Prostate gland (tissue), 2 donors: Measurements from ENCODE around the gene BCL11A. TPM values are rescaled to one million over a fixed set of nuclear protein-coding genes. Genes with fewer than 3 reads are reported as not detected.
A peak's percentile ranks its signal among the peaks of the same experiment; 100 is the strongest.

Source experiments
- DNase-seq: peaks from one replicate; pipeline ENCODE4 v3.0.0-alpha.2; 2019; ENCODE audit warnings: low spot score
- H3K27ac ChIP-seq, 2 donors: fragments of 200-600 bp; sonication (generic); 2 replicates each; pipeline ENCODE4 v1.5.1; 2017 to 2019
- H3K27me3 ChIP-seq: fragments of 200-600 bp; sonication (generic); replicated peaks from 2 replicates; pipeline ENCODE4 v1.5.1; 2019; ENCODE audit not compliant: insufficient read depth
- H3K36me3 ChIP-seq, 2 donors: fragments of 200-600 bp; sonication (generic); 1 replicate in 1 of 2; 2 replicates in 1 of 2; pipeline versions ENCODE4 v1.5.1 to v1.8.1; 2017 to 2019
- H3K4me1 ChIP-seq: fragments of 200-600 bp; sonication (generic); replicated peaks from 2 replicates; pipeline ENCODE4 v1.5.1; 2019
- H3K4me3 ChIP-seq, 2 donors: fragments of 200-600 bp; sonication (generic); 2 replicates each; pipeline ENCODE4 v1.5.1; 2017 to 2019
- H3K9me3 ChIP-seq: fragments of 200-600 bp; sonication (generic); 2 replicates; pipeline ENCODE4 v1.5.1; 2017
- POLR2A ChIP-seq: fragments of 450-650 bp; IDR thresholded peaks from one replicate; pipeline ENCODE4 v1.6.1; 2016; ENCODE audit warnings: antibody characterized with exemption, mild to moderate bottlenecking
- POLR2AphosphoS5 ChIP-seq: sonication (generic); formaldehyde crosslinking; IDR thresholded peaks from one replicate; pipeline ENCODE4 v1.6.1; 2017; ENCODE audit warnings: antibody characterized with exemption
- WGBS: methylation state at CpG from one replicate; pipeline ENCODE4 v1.1.5; 2018; 5-methylcytosine and 5-hydroxymethylcytosine counted together
- intact Hi-C: fragments of 100-400 bp; cut with DNase I; formaldehyde crosslinking; loops from one replicate; pipeline ENCODE4 v1.14.2; 2022
- total RNA-seq, 2 donors: library from RNA; depleted of rRNA; stranded (reverse); fragments of >200 nt; gene quantifications; one replicate each; pipeline ENCODE4 v1.1.0, GENCODE V29; 2016
- TF ChIP-seq, protein P1 (sequence below), 4 experiments: fragments of 200-600 bp in 2 of 4; fragments of 450-650 bp in 2 of 4; sonication (generic) in 2 of 4; IDR thresholded peaks; 1 replicate in 3 of 4; 2 replicates in 1 of 4; pipeline ENCODE4 v1.5.1; 2016 to 2019; ENCODE audit warnings: antibody characterized with exemption in 4 of 4, mild to moderate bottlenecking in 2 of 4, moderate library complexity in 2 of 4

BCL11A gene
- total RNA-seq, 2 donors from 2014 or later = 14.6 to 22.2 TPM

DNA sequence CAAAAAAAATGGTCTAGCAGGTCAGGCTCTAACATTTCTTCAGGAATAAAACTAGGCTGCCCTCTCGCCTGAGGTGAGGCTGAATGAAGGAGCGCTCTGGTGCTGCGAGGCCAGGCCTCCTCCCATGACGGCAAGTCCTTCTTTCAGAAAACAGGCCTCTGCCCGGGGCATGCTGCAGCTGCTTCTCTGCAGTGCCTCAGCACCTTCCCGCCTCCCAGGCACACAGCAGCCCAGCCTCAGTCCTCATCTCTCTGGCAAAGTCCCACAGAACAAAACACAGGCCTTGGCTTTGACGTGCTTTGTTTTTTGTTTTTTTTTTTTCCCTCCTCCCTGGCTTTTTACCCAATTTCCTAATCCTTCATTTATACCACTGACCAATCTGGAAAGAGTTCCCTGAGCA lies 74.8 kb downstream of the BCL11A start:
- no peaks in the 10 kb centered on the region for H3K9me3 ChIP-seq
- TF ChIP-seq POLR2AphosphoS5 (peak; percentile 23), POLR2A (no peak)
- TF ChIP-seq, protein P1, sequence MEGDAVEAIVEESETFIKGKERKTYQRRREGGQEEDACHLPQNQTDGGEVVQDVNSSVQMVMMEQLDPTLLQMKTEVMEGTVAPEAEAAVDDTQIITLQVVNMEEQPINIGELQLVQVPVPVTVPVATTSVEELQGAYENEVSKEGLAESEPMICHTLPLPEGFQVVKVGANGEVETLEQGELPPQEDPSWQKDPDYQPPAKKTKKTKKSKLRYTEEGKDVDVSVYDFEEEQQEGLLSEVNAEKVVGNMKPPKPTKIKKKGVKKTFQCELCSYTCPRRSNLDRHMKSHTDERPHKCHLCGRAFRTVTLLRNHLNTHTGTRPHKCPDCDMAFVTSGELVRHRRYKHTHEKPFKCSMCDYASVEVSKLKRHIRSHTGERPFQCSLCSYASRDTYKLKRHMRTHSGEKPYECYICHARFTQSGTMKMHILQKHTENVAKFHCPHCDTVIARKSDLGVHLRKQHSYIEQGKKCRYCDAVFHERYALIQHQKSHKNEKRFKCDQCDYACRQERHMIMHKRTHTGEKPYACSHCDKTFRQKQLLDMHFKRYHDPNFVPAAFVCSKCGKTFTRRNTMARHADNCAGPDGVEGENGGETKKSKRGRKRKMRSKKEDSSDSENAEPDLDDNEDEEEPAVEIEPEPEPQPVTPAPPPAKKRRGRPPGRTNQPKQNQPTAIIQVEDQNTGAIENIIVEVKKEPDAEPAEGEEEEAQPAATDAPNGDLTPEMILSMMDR (IDR thresholded peaks at IDR 0.05) = no peak
- H3K4me1 ChIP-seq = no peaks in the 10 kb centered on the region
- H3K4me3 ChIP-seq = no peak overlapping the region
- 58% methylated on average over 7 of the region's 7 CpGs for WGBS
- peak overlapping the region in 1 of 2 donors; percentile 60 for H3K27ac ChIP-seq
- peak; percentile 46 for DNase-seq
- no peaks in the 10 kb centered on the region for H3K27me3 ChIP-seq
- intact Hi-C loops = no loop called here
- no peaks in the 10 kb centered on the region for H3K36me3 ChIP-seq

DNA sequence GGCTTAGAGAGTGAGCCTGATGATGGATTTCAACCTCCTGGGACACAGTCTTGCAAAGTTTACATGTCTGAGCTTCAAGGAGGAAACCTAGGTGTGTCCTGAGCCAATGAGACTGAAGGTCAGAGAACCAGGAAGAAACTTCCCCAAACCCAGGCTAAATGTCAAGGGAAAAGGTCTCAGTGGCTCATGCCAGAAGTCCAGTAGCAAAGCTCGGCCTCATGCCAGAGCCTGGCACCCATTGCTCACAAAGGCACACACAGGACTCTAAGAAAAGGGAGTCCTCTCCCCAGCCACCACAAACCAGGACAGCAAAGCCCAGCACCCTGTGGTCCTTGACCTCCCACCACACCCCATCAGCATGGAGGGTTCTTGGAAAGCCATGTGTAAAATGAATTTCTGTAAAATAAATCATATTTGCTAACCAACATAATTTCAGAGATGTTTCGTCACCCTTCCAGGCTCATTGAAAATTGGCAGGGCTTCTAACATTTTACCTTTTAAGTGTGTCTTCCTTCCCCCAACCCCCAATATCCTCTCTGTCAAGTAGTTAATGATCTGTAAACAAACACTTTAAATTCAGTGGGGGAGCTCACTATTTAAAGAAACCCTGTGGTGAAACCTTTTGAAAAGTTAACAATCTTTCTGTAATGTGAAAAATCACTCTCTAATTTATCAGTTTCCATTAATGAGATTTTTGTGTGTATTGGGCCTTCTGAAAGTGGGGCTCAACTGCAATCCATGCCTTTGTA lies 77.1 kb downstream of the BCL11A start:
- no peaks in the 10 kb centered on the region for H3K36me3 ChIP-seq
- no peaks in the 10 kb centered on the region for H3K4me1 ChIP-seq
- TF ChIP-seq POLR2AphosphoS5 (no peak), POLR2A (no peak)
- TF ChIP-seq, protein P1 (IDR thresholded peaks at IDR 0.05) = no peak
- no peaks in the 10 kb centered on the region for H3K9me3 ChIP-seq
- intact Hi-C loops = no loop called here
- no peak overlapping the region for H3K4me3 ChIP-seq
- H3K27ac ChIP-seq = no peak overlapping the region
- 59% methylated on average over 2 of the region's 2 CpGs for WGBS
- H3K27me3 ChIP-seq = no peaks in the 10 kb centered on the region
- no peak for DNase-seq

DNA sequence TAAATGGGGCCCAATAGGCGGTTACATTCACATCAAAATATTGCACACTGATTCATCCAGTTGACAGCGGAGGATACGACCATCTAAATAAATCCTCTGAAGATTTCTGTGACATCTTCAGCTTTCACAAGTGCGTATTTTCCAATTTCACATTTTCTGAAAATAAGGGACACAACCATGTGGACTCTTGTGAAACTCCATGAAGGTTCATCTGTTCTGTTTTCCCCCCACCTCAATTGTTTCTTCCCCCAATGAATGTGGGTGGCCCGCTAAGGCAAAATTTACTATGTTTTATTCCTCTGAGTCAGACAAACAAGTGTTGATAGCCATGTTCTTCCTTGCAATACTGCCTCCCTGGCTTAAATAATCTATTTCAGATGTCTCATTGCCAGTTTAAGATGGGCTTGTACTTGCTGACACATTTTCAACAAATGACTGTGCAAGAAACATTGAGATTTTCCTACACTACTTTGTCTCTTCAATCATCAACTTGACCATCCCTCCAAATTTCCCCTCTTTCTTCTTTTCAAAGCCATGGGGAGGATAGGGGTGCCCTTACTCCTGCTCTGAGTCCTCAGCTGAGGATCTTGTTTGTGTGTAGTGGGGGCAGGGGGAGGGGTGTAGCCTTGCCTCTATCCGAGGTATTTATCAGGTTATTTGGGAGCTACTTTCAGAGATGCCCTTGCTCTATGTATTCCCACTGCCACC lies 78.2 kb downstream of the BCL11A start:
- Histone ChIP-seq H3K4me1 (no peaks in the 10 kb centered on the region), H3K27me3 (no peaks in the 10 kb centered on the region), H3K9me3 (no peaks in the 10 kb centered on the region), H3K27ac (no peak overlapping the region), H3K36me3 (no peaks in the 10 kb centered on the region), H3K4me3 (no peak overlapping the region)
- no peak for TF ChIP-seq POLR2A
- TF ChIP-seq POLR2AphosphoS5 = no peak
- TF ChIP-seq, protein P1 (IDR thresholded peaks at IDR 0.05) = no peak
- DNase-seq = no peak
- intact Hi-C loops = no loop called here
- WGBS = 87% methylated on average over 6 of the region's 6 CpGs

DNA sequence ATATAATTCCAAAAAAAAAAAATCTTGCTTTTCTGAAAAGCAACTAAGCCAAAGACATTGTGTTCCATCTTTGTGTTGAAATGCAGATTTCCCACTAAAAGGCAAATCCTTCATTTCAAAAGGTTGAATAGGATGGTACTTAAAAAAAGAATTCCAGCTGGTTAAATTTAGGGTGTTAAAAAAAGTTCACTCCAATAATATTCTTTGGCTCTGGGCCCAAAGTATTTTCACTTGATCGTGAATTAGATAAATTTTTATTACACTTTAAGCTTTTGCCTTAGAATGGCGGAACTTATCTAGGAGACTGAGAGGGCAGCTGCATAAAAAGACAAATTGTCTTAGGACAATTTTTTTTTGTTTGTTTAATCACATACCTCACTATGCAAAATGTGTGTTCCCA lies 79.2 kb downstream of the BCL11A start:
- Histone ChIP-seq H3K36me3 (no peaks in the 10 kb centered on the region), H3K27ac (no peak overlapping the region), H3K9me3 (no peaks in the 10 kb centered on the region), H3K4me1 (no peaks in the 10 kb centered on the region), H3K4me3 (no peak overlapping the region), H3K27me3 (no peaks in the 10 kb centered on the region)
- TF ChIP-seq, protein P1 (IDR thresholded peaks at IDR 0.05) = no peak
- no peak for TF ChIP-seq POLR2AphosphoS5
- TF ChIP-seq POLR2A = no peak
- 44% methylated on average over 2 of the region's 2 CpGs for WGBS
- intact Hi-C loops = no loop called here
- DNase-seq = no peak
